Activated T-helper 1 cell treated with anti-CD3 and anti-CD28 coated beads, Interleukin-2, amount 50 U/mL, for 16 hours (primary cell): ENCODE data around the gene AGAP1.
"Not testable (repeated sequence)": the region's sequence is repeated elsewhere in the genome, so short reads cannot be mapped to it uniquely, and the experiment has no call there.

Experiments
- DNase-seq, 2 donors: peaks; one replicate each; pipeline ENCODE4 v3.0.0-alpha.2; 2020; ENCODE audit warnings: low read depth in 1 of 2, low spot score in 1 of 2

The AGAP1 gene

DNA sequence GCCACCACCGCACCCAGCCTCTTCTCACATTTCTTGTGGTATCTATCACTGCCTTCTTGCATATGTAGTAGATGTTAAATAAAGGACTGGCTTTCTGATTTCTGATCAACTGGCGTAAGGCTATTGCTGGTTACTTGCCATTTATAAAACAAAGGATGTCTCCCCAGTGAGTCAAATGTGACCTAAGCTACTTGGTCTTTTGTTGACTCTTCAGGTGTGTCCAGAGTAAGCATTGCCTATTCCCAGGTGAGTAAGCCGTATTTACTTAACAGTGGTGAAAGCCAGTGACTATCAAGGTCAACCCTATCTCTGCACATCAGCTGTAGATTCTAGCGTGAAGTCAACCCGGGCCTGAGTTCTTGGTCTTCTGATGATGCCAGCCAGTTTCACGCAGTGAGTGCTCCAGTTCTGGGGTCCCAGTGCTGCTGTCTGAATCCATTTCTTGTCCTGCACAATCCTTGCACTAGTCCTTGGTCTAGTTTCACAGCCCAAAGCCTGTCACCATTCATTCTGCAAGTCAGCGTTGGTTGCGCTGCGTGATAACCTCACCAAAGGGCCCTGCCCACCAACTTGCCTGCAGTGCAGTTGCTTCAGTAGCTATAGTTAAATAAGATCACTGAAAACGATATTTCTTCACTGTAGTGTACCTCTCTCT is 554.2 kb downstream of the AGAP1 start:
- no peak for DNase-seq

DNA sequence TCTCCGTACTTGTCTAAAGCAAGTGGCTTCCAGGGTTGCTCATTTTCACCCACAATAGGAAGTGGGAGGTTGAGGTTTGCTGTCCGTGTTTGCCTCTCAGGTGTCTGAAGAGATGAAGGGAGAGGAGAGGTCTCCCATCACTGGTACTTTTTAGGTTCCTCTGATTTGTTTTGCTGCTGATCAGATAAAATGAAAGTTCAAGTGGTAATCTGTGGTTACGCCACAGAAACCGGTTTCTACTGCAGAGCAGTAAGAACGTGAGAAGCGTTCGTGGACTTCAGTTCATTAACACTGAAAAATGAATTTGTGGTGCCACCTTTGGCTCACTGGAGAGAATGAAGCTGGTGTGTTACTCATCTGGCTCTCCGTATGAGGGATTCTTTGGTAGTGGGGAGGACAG is 556.1 kb downstream of the AGAP1 start:
- DNase-seq, result no peak

DNA sequence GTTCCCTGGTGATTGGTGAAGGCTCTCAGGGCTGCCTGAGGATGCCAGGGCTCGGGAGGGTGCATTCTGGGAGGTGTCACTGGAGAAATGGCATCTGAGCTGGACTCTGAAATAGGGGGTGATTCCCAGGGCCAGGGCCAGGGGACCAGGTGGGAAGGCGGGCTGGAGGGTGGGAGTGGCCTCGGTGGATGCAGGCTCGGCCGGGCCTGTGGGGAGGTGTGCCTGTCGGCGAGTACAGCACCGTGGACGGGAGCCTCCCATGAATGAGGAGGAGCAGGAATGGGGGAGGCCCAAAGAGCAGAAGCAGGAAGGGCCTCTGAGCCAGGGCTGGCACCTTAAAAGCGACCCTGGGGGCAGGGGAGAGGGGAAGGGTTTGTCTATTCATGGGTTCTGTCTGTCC is 557.5 kb downstream of the AGAP1 start:
- DNase-seq, result no peak

DNA sequence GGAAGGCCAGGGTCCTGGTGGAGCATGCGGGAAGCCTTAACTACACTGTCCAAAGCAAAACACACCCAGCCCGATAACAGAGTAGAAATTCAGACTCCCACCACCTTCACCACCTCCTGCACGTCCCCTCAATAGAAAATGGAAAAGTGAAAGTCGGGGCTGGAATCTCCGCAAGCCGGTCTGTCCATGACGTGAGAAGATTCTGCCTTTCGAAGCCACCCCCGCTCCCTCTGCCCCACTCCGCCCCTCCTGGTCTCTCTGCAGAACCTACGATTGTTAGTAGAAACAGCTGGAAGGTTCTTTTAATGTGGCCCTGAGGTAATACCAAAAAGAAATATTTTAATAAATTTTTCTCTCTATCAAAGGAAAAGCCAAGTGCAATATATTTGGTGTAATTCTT is 558.0 kb downstream of the AGAP1 start:
- no peak for DNase-seq

DNA sequence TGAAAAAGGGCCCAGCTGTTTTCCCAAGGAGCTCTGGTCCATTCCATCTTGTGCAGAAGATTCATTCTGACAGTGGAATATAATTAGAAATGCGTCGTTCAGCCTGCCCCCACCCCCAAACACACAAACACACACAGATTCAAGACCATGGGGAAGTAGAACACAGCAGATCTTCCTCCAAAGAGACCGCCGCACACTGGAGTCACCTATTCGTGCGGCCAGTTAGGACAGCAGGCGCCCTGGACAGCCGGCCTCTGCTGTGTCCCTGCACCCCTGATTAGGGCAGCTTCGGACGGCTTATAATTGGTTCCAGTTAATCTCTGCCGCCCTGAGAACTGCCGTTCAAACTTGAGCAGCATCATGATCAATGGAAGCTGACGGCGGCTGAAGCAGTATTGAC is 558.4 kb downstream of the AGAP1 start:
- DNase-seq, result no peak

DNA sequence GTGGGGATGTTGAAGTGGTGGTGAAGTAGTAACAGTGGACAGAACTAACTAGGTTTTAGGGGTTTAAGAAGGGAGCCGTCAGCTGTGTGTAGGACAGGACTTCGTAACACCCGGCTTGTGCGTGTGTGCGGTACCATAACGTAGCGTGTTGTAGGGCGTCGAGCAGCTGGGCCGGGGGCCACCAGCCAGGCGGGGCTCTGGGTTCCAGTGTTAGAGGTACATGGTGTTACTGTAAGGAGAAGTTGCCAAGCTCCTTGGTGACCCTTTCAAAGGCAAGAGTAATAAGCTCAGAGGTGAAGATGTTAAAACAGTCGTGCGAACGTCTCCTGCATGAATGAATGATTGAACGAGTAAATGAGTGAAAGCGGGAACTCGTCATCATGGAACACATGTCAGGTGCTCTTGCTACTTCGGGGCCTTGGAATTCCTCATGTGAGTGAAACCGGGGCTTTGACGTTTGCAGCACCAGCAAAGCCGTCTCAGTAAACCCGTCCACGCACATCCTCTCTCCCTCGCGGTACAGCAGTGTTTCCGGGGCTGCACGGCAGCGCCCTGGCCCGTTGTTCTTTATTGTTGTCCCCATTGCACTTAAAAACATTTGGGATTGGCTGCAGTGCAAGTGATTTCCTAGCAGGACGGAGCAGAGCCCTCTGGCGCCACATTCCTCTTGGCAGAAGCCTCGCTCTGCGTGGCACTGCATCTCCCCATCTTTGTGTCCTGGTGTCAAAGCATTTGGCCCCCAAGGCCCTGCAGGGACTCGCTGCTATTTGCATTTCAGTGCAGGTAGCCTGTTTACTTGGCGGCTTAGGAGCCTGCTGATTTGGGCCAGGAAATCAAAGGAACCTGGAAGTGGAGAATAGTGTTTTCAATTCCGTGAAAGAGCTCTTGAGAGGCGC is 559.3 kb downstream of the AGAP1 start:
- no peak for DNase-seq

DNA sequence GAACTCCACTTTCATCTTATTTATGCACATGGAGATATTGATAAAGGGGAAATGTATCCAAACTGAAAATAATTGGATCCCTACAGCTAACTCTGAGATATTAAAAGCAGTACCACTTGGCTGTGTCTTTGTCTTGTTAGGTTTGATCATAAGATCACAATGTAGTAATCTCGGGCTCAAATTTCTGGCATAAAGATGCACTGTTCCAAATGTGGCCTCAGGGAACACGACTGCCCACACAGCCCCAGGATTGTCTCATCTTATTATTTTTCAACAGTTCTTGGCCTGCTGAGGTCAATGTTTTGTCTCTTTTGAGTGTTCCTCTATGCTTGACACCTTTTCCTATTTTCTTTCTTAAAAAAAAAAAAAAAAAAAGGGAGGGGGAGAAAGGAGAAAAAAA is 560.3 kb downstream of the AGAP1 start:
- no peak for DNase-seq

DNA sequence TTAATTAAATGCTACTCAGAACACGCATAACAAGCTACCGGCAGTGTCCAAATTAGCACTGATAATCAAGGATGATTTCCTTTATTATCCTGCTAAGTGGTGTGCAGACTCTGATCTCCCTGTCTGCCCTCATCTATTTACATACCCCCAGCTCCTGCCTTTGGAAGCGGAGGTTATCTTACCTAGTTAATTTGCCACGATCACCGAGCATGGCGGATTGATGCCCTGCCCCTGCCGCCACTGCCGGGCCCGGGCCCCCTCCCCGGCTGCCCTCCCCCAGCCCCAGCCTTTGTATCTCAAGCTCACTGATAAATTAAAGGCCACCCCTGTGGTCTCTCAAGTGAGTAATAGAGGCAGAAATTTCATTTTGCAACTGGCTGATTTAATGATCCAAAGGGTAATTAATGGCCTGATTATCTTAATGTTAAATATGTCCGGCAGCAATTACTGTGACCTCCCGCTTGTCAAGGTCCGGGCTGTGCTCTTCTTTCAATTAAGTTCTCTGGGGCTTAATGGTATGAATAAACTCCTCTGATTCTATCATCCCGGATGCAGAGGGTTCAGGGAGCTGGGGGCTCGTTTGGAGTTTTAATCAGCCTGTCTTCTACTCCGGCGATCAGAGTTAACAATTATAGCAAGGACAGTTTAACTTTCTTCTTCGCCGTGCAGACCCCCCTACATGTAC is 560.9 kb downstream of the AGAP1 start:
- DNase-seq, result no peak

DNA sequence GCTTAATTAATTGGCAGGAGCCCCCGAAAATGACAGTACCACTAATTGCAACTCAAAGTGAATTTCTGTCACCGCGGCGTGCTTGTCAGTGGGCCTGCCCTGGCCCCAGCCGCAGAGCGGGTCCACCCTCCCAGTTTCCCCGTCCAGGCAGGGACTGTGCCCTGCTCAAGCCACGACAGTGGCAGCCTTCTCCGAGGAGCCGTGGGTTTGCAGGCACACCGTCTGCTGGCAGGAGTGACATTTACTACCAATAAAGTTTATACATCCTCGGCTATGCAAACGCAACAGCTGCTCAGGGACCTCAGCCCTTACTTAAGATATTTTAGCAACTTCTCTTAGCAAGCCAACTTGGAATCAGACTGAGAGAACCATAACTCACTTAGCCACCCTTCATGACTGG is 561.6 kb downstream of the AGAP1 start:
- DNase-seq, result no peak

DNA sequence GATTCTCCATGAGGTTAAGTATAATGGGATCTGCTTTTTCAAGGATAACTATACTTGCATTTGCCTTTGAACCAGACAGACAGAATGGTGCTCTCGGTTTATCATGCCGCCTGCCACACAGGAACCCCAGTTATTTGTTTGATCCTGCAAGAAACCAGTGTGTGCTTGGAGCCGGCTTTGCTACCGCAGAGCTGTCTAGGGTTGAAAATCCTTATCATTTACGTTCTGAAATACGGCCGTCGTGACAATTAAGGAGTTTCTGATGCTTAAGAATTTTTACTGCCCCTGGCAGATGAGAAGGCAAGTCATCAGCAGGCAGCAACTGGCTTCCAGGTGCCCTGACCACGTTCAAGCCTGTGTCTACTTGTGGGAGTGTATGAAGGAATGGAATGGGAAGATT is 562.3 kb downstream of the AGAP1 start:
- no peak for DNase-seq

DNA sequence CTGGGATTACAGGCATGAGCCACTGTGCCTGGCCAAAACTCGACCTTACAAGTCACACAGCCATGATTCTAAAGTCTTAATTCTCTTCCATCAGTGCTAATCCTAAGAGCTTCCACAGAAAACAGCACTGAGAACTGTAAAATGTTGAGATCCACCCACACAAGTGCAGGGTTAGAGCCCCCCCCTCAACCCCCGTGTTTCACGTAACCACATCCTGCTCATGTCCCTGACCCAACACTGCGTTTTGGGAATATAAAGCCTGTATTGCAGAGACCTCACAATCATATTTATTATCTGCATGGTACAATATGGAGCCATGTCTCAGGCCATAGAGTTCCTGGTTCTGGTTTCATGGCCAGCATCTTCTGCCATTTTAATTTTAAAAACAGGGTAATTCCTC is 563.5 kb downstream of the AGAP1 start:
- no peak for DNase-seq

DNA sequence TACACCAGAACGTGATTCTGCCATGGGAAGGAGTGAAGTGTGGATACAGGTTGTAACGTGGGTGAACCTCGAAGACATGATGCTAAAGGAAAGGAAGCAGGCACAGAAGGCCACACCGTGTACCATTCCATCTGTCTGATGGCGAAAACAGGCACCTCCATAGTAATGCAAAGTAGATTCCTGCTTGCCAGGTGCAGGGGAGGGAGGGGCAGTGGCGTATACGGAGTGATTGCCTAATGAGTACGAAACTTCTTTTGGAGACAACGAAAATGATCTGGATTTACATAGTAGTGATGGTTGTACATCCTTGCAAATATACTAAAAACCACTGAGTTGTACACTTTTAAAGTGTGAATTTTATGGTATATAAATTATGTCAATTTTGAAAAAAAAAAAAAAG is 567.7 kb downstream of the AGAP1 start:
- DNase-seq, result no peak

DNA sequence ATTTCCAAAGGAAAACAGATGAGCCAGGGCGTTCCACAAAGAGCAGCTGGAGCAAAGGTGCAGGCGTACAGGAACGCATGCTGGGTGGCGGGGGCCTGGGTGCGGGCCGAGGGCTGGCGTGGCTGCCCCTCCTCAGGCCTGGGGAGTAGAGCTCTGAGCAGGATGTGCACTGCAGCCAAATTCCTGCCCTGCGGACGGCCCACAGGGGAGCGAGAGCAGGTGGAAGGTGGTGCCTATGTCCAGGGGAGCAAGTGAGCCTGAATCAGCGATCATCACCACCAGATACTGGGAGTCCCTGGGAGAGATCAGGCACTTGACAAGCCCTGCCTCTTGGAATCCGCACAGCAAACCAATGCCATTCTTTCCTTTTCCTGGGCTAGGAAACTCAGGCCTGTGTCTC is 568.1 kb downstream of the AGAP1 start:
- no peak for DNase-seq

DNA sequence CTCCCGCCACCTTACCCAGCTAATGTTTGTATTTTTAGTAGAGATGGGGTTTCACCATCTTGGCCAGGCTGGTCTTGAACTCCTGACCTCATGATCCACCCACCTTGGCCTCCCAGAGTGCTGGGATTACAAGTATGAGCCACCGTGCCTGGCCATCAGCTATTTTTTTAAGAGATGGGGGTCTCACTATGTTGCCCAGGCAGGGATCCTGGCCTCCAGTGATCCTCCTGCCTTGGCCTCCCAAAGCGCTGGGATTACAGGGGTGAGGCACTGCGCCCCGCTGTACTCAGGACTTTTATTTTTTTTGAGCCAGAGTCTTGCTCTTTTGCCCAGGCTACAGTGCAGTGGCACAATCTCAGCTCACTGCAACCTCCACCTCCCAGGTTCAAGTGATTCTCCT is 569.0 kb downstream of the AGAP1 start:
- not testable (repeated sequence) for DNase-seq

DNA sequence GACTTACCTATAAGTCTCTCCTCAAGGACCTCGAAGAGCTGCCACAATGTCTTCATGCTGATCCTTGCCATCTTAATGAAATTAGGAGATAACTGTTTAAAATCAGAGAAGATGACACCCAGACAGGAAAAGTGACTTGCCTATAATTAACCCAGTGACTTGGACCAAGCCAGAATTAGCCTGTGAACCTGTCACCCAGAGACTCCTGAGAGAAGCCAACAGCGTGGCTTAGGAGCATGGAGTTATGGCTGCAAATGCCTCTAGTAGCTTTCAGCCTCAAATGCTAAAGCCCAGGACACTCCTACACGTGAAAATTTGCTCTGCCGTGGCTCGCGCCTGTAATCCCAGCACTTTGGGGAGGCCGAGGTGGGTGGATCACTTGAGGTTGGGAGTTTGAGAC is 570.2 kb downstream of the AGAP1 start:
- no peak for DNase-seq

DNA sequence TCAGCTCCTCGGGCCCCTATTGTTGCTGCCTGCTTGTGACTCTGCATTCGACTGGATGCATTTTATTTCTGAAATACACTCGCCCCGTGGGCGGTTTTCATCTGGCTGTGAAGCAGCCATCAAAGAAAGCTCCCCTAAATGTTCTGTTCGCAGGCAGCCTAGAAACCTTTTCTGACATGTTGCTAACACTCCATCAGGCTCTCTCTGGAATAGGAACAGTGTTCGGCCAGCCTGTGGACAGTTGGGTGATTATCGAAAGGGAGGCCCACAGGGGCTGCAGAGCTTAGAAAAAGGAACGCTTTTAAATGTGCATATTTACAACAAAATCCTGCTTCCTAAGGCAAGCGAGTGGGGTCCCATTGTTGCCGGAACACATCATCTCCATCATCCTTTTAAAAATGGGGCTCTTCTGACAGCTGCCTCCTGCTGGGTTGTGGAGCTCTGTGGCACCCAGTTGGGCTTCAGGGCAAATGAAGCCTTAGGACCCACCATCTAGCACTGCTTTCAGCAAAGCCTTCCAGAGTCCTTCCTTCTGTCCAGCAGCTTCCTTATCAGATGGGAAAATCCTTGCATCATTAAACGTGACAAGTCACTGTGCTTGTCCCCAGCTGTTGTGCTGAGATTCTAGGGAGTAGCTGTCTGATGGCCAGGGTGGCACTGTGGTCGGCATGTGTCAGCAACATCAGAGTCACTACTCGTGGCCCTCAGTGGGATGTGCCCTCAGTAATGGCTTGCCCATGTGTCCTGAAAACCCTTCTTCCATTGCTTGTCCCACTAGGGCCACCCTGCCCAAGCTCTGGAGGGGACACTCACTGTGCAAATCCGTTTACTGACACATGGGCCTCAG is 571.7 kb downstream of the AGAP1 start:
- no peak for DNase-seq

DNA sequence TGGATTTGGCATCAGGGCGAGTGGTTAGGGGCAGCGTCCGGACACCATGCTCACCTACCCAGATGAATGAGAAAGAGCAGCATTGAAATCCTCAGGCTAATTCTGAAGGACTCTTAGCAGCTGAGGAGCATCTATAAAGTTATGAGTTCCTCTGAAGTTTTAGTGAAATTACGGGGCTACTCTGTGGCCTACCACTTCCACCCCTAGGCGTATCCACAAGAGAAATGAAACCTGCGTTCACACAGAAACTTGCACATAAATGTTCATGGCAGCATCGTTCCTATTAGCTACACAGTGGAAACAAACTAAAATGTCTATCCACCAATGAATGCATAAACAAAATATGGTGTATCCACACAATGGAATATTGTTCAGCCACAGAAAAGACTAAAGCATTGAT is 576.4 kb downstream of the AGAP1 start:
- DNase-seq, result no peak

DNA sequence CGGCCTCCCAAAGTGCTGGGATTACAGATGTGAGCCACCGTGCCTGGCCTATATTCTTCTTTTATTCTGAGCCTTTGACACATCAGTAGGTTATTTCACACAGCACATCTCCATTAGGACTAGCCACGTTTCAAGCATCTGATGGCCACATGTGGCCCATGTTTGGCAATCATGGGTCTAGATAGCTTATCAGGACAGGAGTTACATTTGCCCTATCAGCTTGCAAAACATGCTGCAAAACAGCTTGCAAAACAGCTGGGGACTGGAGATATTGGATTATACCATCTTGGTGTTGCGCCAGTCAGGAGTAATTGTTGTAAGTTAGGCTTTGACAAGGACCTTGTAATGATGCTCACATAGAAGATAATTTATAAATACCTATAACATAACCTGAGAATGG is 579.4 kb downstream of the AGAP1 start:
- no peak for DNase-seq

DNA sequence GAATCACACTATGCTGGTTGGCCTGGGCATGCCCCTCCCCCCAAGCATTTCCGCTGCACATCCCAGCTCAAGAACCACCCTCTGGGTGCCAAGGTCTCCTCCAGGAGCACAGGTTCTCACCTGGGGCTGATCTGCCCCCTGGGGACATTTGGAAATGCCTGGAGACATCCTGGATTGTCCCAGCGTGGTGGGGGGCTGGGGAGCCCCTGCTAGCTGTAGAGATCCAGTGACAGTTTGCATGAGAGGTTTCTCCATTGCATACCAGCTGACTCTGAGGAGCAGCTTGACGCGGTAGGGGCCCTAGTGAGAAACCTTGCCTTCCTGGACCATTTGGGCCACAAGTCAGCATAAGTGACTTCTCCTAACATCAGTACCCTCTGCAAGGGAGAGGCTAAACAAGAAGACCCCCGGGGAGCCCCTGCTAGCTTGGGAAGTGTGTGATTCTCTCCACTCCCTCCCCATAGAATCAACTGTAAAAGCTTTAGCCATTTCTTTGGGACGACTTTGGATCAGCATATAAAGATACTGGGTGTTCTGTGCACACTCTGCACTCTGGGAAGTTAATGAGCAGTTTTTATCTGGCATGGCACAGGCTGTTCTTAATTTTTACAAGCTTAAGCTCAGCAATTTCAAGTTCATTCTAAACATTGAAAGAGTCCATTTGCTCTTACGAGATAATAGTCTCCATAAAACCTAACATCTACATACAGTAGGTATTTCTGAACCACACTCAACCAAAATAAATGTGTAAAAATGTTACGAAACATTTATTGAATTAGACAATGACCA is 580.2 kb downstream of the AGAP1 start:
- no peak for DNase-seq

DNA sequence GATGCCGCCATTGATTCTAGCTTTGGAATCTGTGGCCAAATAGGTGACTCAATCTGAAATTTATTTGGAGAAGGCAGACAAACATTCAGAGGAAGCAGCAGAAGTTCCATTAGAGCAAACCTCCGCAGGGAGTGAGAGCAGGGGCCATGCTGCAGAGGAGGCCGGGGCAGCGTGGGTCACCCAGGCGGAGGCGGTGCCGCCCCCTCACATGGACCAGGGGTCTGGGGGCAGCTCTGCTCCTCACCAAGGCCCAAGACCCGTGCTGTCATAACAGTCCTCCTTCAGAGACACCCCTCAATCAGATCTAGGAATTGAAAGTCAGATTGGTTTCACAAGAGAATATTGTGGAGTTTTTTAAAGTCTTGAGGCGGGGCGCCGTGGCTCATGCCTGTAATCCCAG is 582.0 kb downstream of the AGAP1 start:
- DNase-seq, result no peak
